HepG2 (cell line): ENCODE measurements around the gene FLRT3. TPM values are rescaled to one million over a fixed set of nuclear protein-coding genes. Genes with fewer than 3 reads are reported as not detected.

Experiments
- ATAC-seq: fragments of 200-7000 bp; cut with Tn5 transposase; 3 replicates; pipeline ENCODE4 v1.9.1; 2020; ENCODE audit warnings: mild to moderate bottlenecking, moderate library complexity
- BruUV-seq: library from RNA; stranded (reverse); fragments of 400-500 nt; replicated peaks from 2 replicates; lab custom pipeline; 2021; lab: Mats Ljungman, UMichigan
- CTCF ChIA-PET: fragments of 300-600 bp; formaldehyde crosslinking; extraction: SDS; loops from one replicate; lab custom pipeline; 2021; ENCODE audit warnings: low total read pairs, inconsistent platforms, low intra/inter-chr PET ratio; lab: Yijun Ruan, JAX
- POLR2A ChIA-PET: fragments of 350-600 bp; sonication (Branson Sonifier 250); formaldehyde crosslinking; loops from one replicate; lab custom pipeline; 2020; ENCODE audit warnings: antibody characterized with exemption, inconsistent platforms; lab: Yijun Ruan, JAX
- DNase-seq: peaks from one replicate; pipeline ENCODE4 v3.0.0-alpha.2; 2015; ENCODE audit warnings: low spot score
- FAIRE-seq: peaks from 3 replicates; lab custom pipeline; 2011; peaks lifted over from hg19 to GRCh38; lab: Jason Lieb, UNC
- H2AFZ ChIP-seq: one replicate; pipeline ENCODE4 v1.6.1; 2011; ENCODE audit warnings: low read length, inconsistent platforms
- H3K27ac ChIP-seq: fragments of 300-600 bp; 3 replicates; pipeline ENCODE4 v1.8.0; 2011; ENCODE audit warnings: mixed run types, mild to moderate bottlenecking, mixed read lengths, low read length, inconsistent platforms; ENCODE audit not compliant: insufficient read depth; ENCODE audit errors: extremely low read length
- H3K27me3 ChIP-seq, 2 experiments: fragments of 200-600 bp in 1 of 2; 2 replicates in 1 of 2; 3 replicates in 1 of 2; pipeline versions ENCODE4 v1.6.0 to v1.8.0; 2011; ENCODE audit warnings: low read length in 2 of 2, mild to moderate bottlenecking in 2 of 2, moderate library complexity in 2 of 2, inconsistent platforms in 1 of 2; ENCODE audit not compliant: insufficient read depth in 2 of 2, control insufficient read depth in 1 of 2
- H3K36me3 ChIP-seq, 2 experiments: fragments of 200-600 bp in 1 of 2; replicated peaks in 1 of 2; 2 replicates in 1 of 2; 3 replicates in 1 of 2; pipeline versions ENCODE4 v1.5.1 to v1.8.0; 2011; ENCODE audit warnings: low read length in 2 of 2, inconsistent platforms in 1 of 2; ENCODE audit not compliant: insufficient read depth in 2 of 2, control insufficient read depth in 1 of 2
- H3K4me1 ChIP-seq: 2 replicates; pipeline ENCODE4 v1.5.1; 2012; ENCODE audit warnings: low read length, inconsistent platforms; ENCODE audit not compliant: insufficient read depth
- H3K4me2 ChIP-seq: 2 replicates; pipeline ENCODE4 v1.6.0; 2011; ENCODE audit warnings: low read depth, low read length, inconsistent platforms
- H3K4me3 ChIP-seq, 3 experiments: fragments of 200-600 bp in 1 of 3; sonication (generic), shearing (Covaris generic) in 1 of 3; replicated peaks in 1 of 3; 2 replicates each; pipeline ENCODE4 v1.5.1; 2011 to 2016; ENCODE audit warnings: low read length in 3 of 3, inconsistent platforms in 2 of 3, low read depth in 2 of 3, mild to moderate bottlenecking in 2 of 3, control low read depth in 1 of 3, mixed read lengths in 1 of 3; ENCODE audit not compliant: insufficient read depth in 1 of 3
- H3K79me2 ChIP-seq: one replicate; pipeline ENCODE4 v1.6.1; 2011; ENCODE audit warnings: low read length, inconsistent platforms; ENCODE audit not compliant: insufficient read depth
- H3K9ac ChIP-seq: 2 replicates; pipeline ENCODE4 v1.6.0; 2011; ENCODE audit warnings: mild to moderate bottlenecking, low read depth, low read length, inconsistent platforms; ENCODE audit not compliant: insufficient read depth
- H3K9me3 ChIP-seq: 2 replicates; pipeline ENCODE4 v1.5.1; 2012; ENCODE audit warnings: mild to moderate bottlenecking, low read length
- H4K20me1 ChIP-seq: 2 replicates; pipeline ENCODE4 v1.6.0; 2011; ENCODE audit warnings: inconsistent platforms, mild to moderate bottlenecking, low read length, moderate library complexity; ENCODE audit not compliant: insufficient read depth
- CENPBD1 ChIP-seq: sonication (generic); formaldehyde crosslinking; IDR thresholded peaks from 2 replicates; pipeline ENCODE4 v1.8.0; 2022; ENCODE audit warnings: missing genetic modification reagents, low read depth, mild to moderate bottlenecking, borderline replicate concordance
- EP300 ChIP-seq, 3 experiments: sonication (generic) in 1 of 3; formaldehyde crosslinking in 1 of 3; IDR thresholded peaks; 2 replicates each; pipeline versions ENCODE4 v1.5.1 to v1.6.1; 2011 to 2020; ENCODE audit warnings: low read depth in 2 of 3, low read length in 2 of 3, borderline replicate concordance in 1 of 3, improper control_type of control experiment in 1 of 3, mild to moderate bottlenecking in 1 of 3, missing genetic modification reagents in 1 of 3, moderate library complexity in 1 of 3
- IRX3 ChIP-seq: sonication (generic); formaldehyde crosslinking; IDR thresholded peaks from 2 replicates; pipeline ENCODE4 v1.8.1; 2023; ENCODE audit warnings: mild to moderate bottlenecking, low read depth, missing genetic modification reagents, borderline replicate concordance
- MED8 ChIP-seq: sonication (generic); formaldehyde crosslinking; IDR thresholded peaks from 2 replicates; pipeline ENCODE4 v1.8.1; 2023; ENCODE audit warnings: mild to moderate bottlenecking, missing genetic modification reagents; ENCODE audit not compliant: insufficient replicate concordance
- MTA1 ChIP-seq: sonication (generic); formaldehyde crosslinking; IDR thresholded peaks from 2 replicates; pipeline ENCODE4 v1.4.0; 2020; ENCODE audit warnings: missing genetic modification reagents, mild to moderate bottlenecking, borderline replicate concordance
- MTF2 ChIP-seq: sonication (generic); formaldehyde crosslinking; IDR thresholded peaks from 2 replicates; pipeline ENCODE4 v1.5.0; 2020; ENCODE audit warnings: missing genetic modification reagents, borderline replicate concordance
- PHF8 ChIP-seq: sonication (generic); formaldehyde crosslinking; IDR thresholded peaks from 2 replicates; pipeline ENCODE4 v1.5.0; 2020; ENCODE audit warnings: missing genetic modification reagents
- SNAI1 ChIP-seq: sonication (generic); formaldehyde crosslinking; IDR thresholded peaks from 2 replicates; pipeline ENCODE4 v1.5.0; 2020; ENCODE audit warnings: mild to moderate bottlenecking, missing genetic modification reagents, borderline replicate concordance
- SYNCRIP ChIP-seq: fragments of 200-400 bp; formaldehyde crosslinking; IDR thresholded peaks from 2 replicates; pipeline ENCODE4 v1.6.1; 2018; ENCODE audit warnings: mild to moderate bottlenecking, low read depth, low read length; ENCODE audit not compliant: insufficient read depth
- TBX3 ChIP-seq: fragments of 450-650 bp; IDR thresholded peaks from 2 replicates; pipeline ENCODE4 v1.6.1; 2017; ENCODE audit warnings: antibody characterized with exemption, mild to moderate bottlenecking, inconsistent platforms, borderline replicate concordance
- ZFP37 ChIP-seq: sonication (generic); formaldehyde crosslinking; IDR thresholded peaks from 2 replicates; pipeline ENCODE4 v1.4.0; 2020; ENCODE audit warnings: missing genetic modification reagents, borderline replicate concordance
- ZNF282 ChIP-seq: fragments of 450-650 bp; IDR thresholded peaks from 2 replicates; pipeline ENCODE4 v1.6.1; 2018; ENCODE audit not compliant: partially characterized antibody
- WGBS: methylation state at CpG from one replicate; pipeline ENCODE4 v1.1.6; 2017; ENCODE audit warnings: low lambda C conversion rate; 5-methylcytosine and 5-hydroxymethylcytosine counted together
- in situ Hi-C: cut with HindIII; loops from 2 replicates; pipeline ENCODE4 v1.10.0; 2017; ENCODE audit warnings: low pct_unique_long_range_greater_than_20kb; ENCODE audit not compliant: extremely low pct_ligation_motif_present
- intact Hi-C: fragments of 100-400 bp; cut with micrococcal nuclease; formaldehyde crosslinking; loops from one replicate; pipeline ENCODE4 v1.10.0; 2022; ENCODE audit not compliant: unreplicated experiment
- polyA plus RNA-seq, 8 experiments: library from polyadenylated mRNA; depleted of rRNA in 3 of 8; stranded (reverse) in 7 of 8; unstranded in 1 of 8; fragments of >200 nt; fragmentation: Illumina TruSeq in 4 of 8; extraction: Trizol in 4 of 8; gene quantifications; 2 replicates each; pipeline versions ENCODE4 v1.2.1 to v1.2.3, GENCODE V29; 2011 to 2016; ENCODE audit warnings: low read depth in 4 of 8, missing spikeins in 1 of 8, mixed read lengths in 1 of 8; ENCODE audit not compliant: insufficient read depth in 1 of 8
- total RNA-seq, 5 experiments: library from RNA; depleted of rRNA; stranded (reverse); fragments of >200 nt; fragmentation: Illumina TruSeq; extraction: Trizol; gene quantifications; 2 replicates each; pipeline ENCODE4 v1.2.3, GENCODE V29; 2016; ENCODE audit warnings: low read depth in 1 of 5
- TF ChIP-seq, protein P1 (sequence below): sonication (generic); IDR thresholded peaks from 2 replicates; pipeline ENCODE4 v1.6.1; 2016; ENCODE audit warnings: low read depth, borderline replicate concordance
- TF ChIP-seq, protein P2 (sequence below): sonication (generic); formaldehyde crosslinking; IDR thresholded peaks from 2 replicates; pipeline ENCODE4 v1.5.0; 2020; ENCODE audit warnings: missing genetic modification reagents, mild to moderate bottlenecking, borderline replicate concordance

FLRT3 gene
- total and polyA plus RNA-seq, 2 of the 13 experiments (the other 11 are each of a cell fraction or from before 2014, with no cell fraction given), result 0.44 to 5.3 TPM

DNA sequence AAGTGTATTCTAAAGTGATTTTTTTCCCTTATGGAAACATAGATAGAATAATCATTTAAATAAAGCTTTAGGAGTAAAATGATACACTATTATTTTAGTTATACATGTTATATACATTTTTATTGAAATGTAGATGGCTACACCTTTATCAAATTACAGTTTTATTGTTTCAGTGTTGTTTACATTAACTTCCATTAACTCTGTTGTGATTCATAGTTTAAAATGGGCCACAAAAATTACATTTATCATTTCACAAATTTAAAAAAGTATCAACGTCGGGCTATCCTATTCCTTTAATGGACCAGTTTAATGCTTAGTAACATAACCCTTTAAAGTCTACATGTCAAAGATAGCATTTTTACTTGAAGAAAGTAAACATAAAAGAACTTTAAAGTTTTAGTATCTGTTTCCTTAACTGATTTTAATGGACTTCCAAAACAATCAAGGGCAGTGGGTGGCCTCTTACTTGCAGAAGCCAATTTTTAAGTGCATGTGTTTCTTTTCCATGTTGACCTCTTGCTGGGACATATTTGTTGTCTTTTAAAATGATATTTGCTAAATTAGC, 47.8 kb upstream of the FLRT3 start:
- no peaks in the 10 kb centered on the region for H3K36me3 ChIP-seq
- no peak overlapping the region for H3K4me2 ChIP-seq
- H4K20me1 ChIP-seq, result no peaks in the 10 kb centered on the region
- H3K4me3 ChIP-seq, result no peak overlapping the region
- in situ Hi-C loops (no loop called here), intact Hi-C loops (no loop called here)
- no peak overlapping the region for H3K27ac ChIP-seq
- no peak overlapping the region for H2AFZ ChIP-seq
- H3K27me3 ChIP-seq, result no peaks in the 10 kb centered on the region
- H3K9ac ChIP-seq, result no peak overlapping the region
- DNase-seq (no peak), FAIRE-seq (no peak), ATAC-seq (no peak)
- H3K79me2 ChIP-seq, result no peaks in the 10 kb centered on the region
- ChIA-PET CTCF (no interaction called here), POLR2A (no interaction called here)
- TF ChIP-seq PHF8 (CRISPR knock-in tag), result no peak
- no peak for TF ChIP-seq MED8
- no peak for TF ChIP-seq TBX3
- TF ChIP-seq, protein P1, sequence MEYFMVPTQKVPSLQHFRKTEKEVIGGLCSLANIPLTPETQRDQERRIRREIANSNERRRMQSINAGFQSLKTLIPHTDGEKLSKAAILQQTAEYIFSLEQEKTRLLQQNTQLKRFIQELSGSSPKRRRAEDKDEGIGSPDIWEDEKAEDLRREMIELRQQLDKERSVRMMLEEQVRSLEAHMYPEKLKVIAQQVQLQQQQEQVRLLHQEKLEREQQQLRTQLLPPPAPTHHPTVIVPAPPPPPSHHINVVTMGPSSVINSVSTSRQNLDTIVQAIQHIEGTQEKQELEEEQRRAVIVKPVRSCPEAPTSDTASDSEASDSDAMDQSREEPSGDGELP, result no peak
- no peak for TF ChIP-seq MTF2
- TF ChIP-seq ZFP37 (CRISPR knock-in tag), result no peak
- TF ChIP-seq EP300 (IDR thresholded peaks at IDR 0.05; ENCODE audit: low read depth in 2 of 2, low read length in 2 of 2), result no peak
- TF ChIP-seq EP300 (CRISPR knock-in tag; IDR thresholded peaks at IDR 0.05; ENCODE audit: borderline replicate concordance), result no peak
- TF ChIP-seq, protein P2, sequence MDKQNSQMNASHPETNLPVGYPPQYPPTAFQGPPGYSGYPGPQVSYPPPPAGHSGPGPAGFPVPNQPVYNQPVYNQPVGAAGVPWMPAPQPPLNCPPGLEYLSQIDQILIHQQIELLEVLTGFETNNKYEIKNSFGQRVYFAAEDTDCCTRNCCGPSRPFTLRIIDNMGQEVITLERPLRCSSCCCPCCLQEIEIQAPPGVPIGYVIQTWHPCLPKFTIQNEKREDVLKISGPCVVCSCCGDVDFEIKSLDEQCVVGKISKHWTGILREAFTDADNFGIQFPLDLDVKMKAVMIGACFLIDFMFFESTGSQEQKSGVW (CRISPR knock-in tag), result no peak
- no peak for TF ChIP-seq CENPBD1 (CRISPR knock-in tag)
- TF ChIP-seq IRX3 (CRISPR knock-in tag), result no peak
- no peak for TF ChIP-seq SNAI1 (CRISPR knock-in tag)
- no peak for TF ChIP-seq MTA1
- TF ChIP-seq ZNF282, result no peak
- no peak for TF ChIP-seq SYNCRIP
- WGBS, result 17% methylated on average over 2 of the region's 2 CpGs
- no peaks in the 10 kb centered on the region for H3K4me1 ChIP-seq
- no TSS peak for BruUV-seq
- peaks cover 21% of the 10 kb centered on the region; the same call in 1 of the 2 replicates for H3K9me3 ChIP-seq
